ENCODE data around the gene NEDD4L.
"Not testable (repeated sequence)": the region's sequence is repeated elsewhere in the genome, so short reads cannot be mapped to it uniquely, and the experiment has no call there.

NEDD4L gene

DNA sequence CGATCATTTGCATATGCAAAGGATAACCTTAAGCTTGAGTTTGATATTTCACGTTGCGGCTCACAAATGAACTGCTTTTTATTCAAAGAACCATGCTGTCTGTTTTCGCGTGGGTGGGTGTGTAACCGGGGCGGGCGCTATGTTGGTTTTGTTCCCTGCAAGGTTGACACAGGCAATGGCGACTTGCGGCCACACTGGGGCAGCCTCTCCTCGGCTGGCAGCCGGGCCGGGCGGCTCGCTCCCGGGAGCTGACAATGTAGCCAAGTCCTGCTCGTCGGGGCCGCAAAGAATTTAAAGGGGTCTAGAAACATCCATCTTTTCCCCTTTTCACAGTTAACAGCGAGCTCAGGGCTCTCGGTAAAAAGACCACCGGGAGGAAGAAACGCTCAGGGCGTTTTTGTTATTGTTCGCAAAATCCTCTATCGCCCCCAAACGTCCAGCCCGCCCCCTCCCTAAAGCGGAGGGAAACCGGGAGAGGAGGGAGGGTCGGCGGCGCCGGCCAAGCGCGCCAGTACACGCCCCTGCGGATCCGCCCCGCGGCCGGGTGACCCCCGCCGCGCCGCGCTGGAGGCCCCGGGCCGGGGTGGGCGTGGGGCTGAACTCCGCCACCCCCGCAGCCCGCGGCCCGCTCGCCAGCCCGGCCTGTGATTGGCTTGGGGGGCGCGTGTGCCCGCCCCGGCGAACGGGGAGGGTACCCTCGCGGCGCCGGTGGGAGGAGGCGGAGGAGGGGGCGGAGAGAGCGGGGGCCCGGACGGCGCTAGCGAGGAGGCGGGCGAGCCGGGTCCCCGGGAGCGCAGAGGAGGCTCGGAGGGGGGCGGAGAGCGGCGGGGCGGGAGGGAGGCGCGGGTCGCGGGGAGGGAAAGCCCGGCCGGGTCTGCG is at the start of gene NEDD4L:
TSS of gene NEDD4L (plus strand) at position 736 of the 879 bp plus-strand sequence. CDS start 435 bp downstream, outside the sequence.
- TF ChIP-seq CTCF (conservative IDR thresholded peaks at IDR 0.05; ENCODE audit: low read depth): peak; percentile 89
- ChIA-PET POLR2A (ENCODE audit: low non-redundant PET) (interaction anchor here (0.7 kb wide), 1 partner anchor 76 kb away, joined by 3 read pairs; no protein-coding TSS in a partner anchor), CTCF (interaction anchor here (0.5 to 1.7 kb wide), 14 partner anchors 9 to 272 kb away, joined by 3 to 12 read pairs (median 3); no protein-coding TSS in a partner anchor)
- peak within 1 kb of the TSS; percentile 90 for H3K27ac ChIP-seq
- DNase-seq (ENCODE audit: low spot score): peak; percentile 64

- H3K27ac ChIP-seq: no peak overlapping the region
- ChIA-PET CTCF (interaction anchor here (0.6 kb wide), 1 partner anchor 22 kb away, joined by 4 read pairs; no protein-coding TSS in a partner anchor), POLR2A (ENCODE audit: low non-redundant PET) (no interaction called here)
- TF ChIP-seq CTCF (conservative IDR thresholded peaks at IDR 0.05; ENCODE audit: low read depth): no peak
- DNase-seq (ENCODE audit: low spot score): no peak
Observed at GRCh38 chr18:57995331-57995730, 48.7 kb upstream of the NEDD4L start.

GRCh38 chr18:57996894-57997293 is 47.1 kb upstream of the NEDD4L start:
- POLR2A ChIA-PET (ENCODE audit: low non-redundant PET); DNase-seq (ENCODE audit: low spot score); H3K27ac ChIP-seq: not testable (repeated sequence)
- CTCF ChIA-PET: interaction anchor here (0.6 kb wide), 1 partner anchor 11 kb away, joined by 3 read pairs; no protein-coding TSS in a partner anchor

GRCh38 chr18:57997820-57998219 is 46.2 kb upstream of the NEDD4L start:
- no peak for DNase-seq (ENCODE audit: low spot score)
- no peak overlapping the region for H3K27ac ChIP-seq
- CTCF ChIA-PET: interaction anchor here (0.6 kb wide), 1 partner anchor 10 kb away, joined by 3 read pairs; no protein-coding TSS in a partner anchor
- POLR2A ChIA-PET (ENCODE audit: low non-redundant PET): no interaction called here
- no peak for TF ChIP-seq CTCF (conservative IDR thresholded peaks at IDR 0.05; ENCODE audit: low read depth)

- H3K27ac ChIP-seq: no peak overlapping the region
- TF ChIP-seq CTCF (conservative IDR thresholded peaks at IDR 0.05; ENCODE audit: low read depth): no peak
- ChIA-PET CTCF (no interaction called here), POLR2A (ENCODE audit: low non-redundant PET) (no interaction called here)
- no peak for DNase-seq (ENCODE audit: low spot score)
Observed at GRCh38 chr18:57998461-57998860, 45.6 kb upstream of the NEDD4L start.

DNA sequence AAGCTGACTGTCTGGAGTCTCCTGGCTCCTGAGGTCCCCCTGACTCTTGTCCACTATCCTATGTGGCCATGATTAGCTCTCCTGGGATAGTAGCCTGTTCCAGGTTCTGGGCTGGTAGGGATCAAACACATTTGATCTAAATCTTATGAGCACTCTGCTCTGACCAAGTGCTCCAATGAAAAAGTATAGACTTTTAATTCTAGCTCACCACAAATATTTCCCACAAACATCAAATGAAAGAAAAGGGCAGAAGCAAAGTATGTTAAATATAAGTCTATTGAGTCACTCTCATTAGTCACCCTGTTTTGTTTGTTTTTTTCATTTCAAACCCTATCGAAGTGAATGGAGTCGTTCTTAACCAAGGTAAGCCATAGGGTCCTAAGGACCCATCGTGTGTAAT is 39.7 kb upstream of the NEDD4L start:
- TF ChIP-seq CTCF (conservative IDR thresholded peaks at IDR 0.05; ENCODE audit: low read depth): no peak
- no peak overlapping the region for H3K27ac ChIP-seq
- ChIA-PET POLR2A (ENCODE audit: low non-redundant PET) (no interaction called here), CTCF (no interaction called here)
- peak; percentile 39 for DNase-seq (ENCODE audit: low spot score)

DNA sequence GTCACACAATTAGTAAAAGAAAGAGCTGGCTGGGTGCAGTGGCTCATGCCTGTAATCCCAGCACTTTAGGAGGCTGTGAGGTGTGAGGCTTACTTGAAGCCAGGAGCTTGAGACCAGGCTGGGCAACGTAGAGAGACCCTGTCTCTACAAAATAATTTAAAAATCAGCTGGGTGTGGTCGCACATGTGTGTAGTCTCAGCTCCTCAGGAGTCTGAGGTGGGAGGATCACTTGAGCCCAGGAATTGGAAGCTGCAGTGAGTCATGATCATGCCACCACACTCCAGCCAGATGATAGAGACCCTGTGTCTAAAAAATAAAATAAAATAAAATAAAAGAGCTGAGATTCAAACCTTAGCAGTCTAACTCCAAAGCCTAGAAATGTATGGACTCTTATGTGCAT is 39.0 kb upstream of the NEDD4L start:
- CTCF ChIA-PET: no interaction called here
- POLR2A ChIA-PET (ENCODE audit: low non-redundant PET): no interaction called here
- no peak for DNase-seq (ENCODE audit: low spot score)
- no peak overlapping the region for H3K27ac ChIP-seq
- TF ChIP-seq CTCF (conservative IDR thresholded peaks at IDR 0.05; ENCODE audit: low read depth): no peak
